Lung (tissue), 12 donors: ENCODE measurements around the gene ZDHHC19. TPM values are rescaled to one million over a fixed set of nuclear protein-coding genes. Genes with fewer than 3 reads are reported as not detected.

ENCODE experiments used
- ATAC-seq: fragments of 200-7000 bp; cut with Tn5 transposase; one replicate; pipeline ENCODE4 v1.9.1; 2020; ENCODE audit warnings: moderate number of reproducible peaks; ENCODE audit not compliant: insufficient read depth, low FRiP score
- DNase-seq, 3 donors: peaks; one replicate each; pipeline ENCODE4 v3.0.0-alpha.2; 2013 to 2017
- H3K27ac ChIP-seq, 2 donors: one replicate each; pipeline ENCODE4 v1.5.1; 2013; ENCODE audit warnings: mild to moderate bottlenecking in 2 of 2, moderate library complexity in 2 of 2, control low read depth in 1 of 2, inconsistent platforms in 1 of 2, low read depth in 1 of 2, low read length in 1 of 2
- H3K27me3 ChIP-seq, 3 donors: one replicate each; pipeline ENCODE4 v1.5.1; 2013; ENCODE audit warnings: low read length in 2 of 3; ENCODE audit not compliant: control insufficient read depth in 3 of 3, insufficient read depth in 3 of 3
- H3K36me3 ChIP-seq, 4 donors: one replicate each; pipeline ENCODE4 v1.5.1; 2013; ENCODE audit warnings: low read length in 4 of 4, mild to moderate bottlenecking in 1 of 4, moderate library complexity in 1 of 4; ENCODE audit not compliant: control insufficient read depth in 4 of 4, insufficient read depth in 4 of 4
- H3K4me1 ChIP-seq, 5 donors: one replicate each; pipeline ENCODE4 v1.5.1; 2013; ENCODE audit warnings: low read length in 5 of 5, mild to moderate bottlenecking in 2 of 5, moderate library complexity in 1 of 5; ENCODE audit not compliant: control insufficient read depth in 5 of 5, insufficient read depth in 5 of 5
- H3K4me3 ChIP-seq: one replicate; pipeline ENCODE4 v1.5.1; 2013; ENCODE audit warnings: mild to moderate bottlenecking, control low read depth, moderate library complexity
- H3K9ac ChIP-seq, 2 donors: one replicate each; pipeline ENCODE4 v1.5.1; 2013; ENCODE audit warnings: low read length in 2 of 2, control low read depth in 1 of 2; ENCODE audit not compliant: insufficient read depth in 1 of 2
- H3K9me3 ChIP-seq, 4 donors: one replicate each; pipeline ENCODE4 v1.5.1; 2013; ENCODE audit warnings: low read length in 3 of 4, mild to moderate bottlenecking in 1 of 4, moderate library complexity in 1 of 4; ENCODE audit not compliant: control insufficient read depth in 4 of 4, insufficient read depth in 3 of 4
- CTCF ChIP-seq: IDR thresholded peaks from 2 replicates; pipeline ENCODE4 v1.5.1; 2012; ENCODE audit warnings: mild to moderate bottlenecking; ENCODE audit errors: control extremely low read depth, extremely low read depth
- WGBS, 2 donors: extraction: QIAGEN DNeasy Blood & Tissue Kit; methylation state at CpG; one replicate each; pipeline ENCODE4 v1.1.7; 2013; 5-methylcytosine and 5-hydroxymethylcytosine counted together
- polyA plus RNA-seq, 2 donors: library from polyadenylated mRNA; stranded (reverse); fragments of 200-250 nt; gene quantifications; one replicate each; pipeline ENCODE4 v1.2.1, GENCODE V29; 2013
- total RNA-seq, 2 donors: library from RNA; depleted of rRNA in 1 of 2; stranded (reverse); fragments of >200 nt in 1 of 2; gene quantifications; one replicate each; pipeline ENCODE4 v1.2.1, GENCODE V29; 2014 to 2021
- donor health status: control.
- donor health status: control.
- donor health status: Bipolar disorder and iron deficiency.
- donor health status: healthy.
- donor health status: DM: yes; HTN: yes; CAD: no.

Gene ZDHHC19
- total and polyA plus RNA-seq, 4 donors = 1.1 to 18.9 (median 4.0) TPM

- ATAC-seq (no peak), DNase-seq (no peak)
- H3K9ac ChIP-seq = no peak overlapping the region
- H3K27ac ChIP-seq = no peak overlapping the region
- no peak for TF ChIP-seq CTCF
- no peaks in the 10 kb centered on the region for H3K9me3 ChIP-seq
- WGBS, 2 donors = 83 to 86% methylated on average over 5 of the region's 5 CpGs
- no peaks in the 10 kb centered on the region for H3K27me3 ChIP-seq
- peaks cover 19 to 27% (median 23%) of the 10 kb centered on the region in 4 donors for H3K36me3 ChIP-seq
- H3K4me3 ChIP-seq = no peak overlapping the region
- H3K4me1 ChIP-seq = peaks cover 0 to 9% (median 0%) of the 10 kb centered on the region in 5 donors
Measured at GRCh38 chr3:196237203-196237602, 26.0 kb upstream of the ZDHHC19 start.

DNA sequence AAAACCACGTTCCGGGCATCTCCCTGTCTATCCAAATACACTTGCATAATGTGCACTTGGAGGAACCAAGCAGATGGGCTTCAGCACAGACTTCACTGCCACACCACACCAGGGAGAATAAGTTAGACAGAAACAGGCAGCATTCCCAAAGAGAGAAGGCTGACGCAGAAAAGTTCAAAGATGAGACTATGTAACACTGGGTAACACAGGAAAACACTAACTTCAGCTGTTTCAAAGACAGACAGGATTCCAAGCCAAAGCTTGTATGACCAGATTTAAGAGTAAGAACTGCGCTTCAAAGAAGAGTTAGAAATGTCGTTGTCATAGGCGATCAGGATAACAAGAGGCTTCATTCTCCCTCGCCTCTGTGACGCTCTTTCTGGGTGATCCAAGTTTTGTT lies 25.0 kb upstream of the ZDHHC19 start:
- ATAC-seq (no peak), DNase-seq (no peak)
- 80 to 89% methylated on average over 8 of the region's 8 CpGs for WGBS, 2 donors
- TF ChIP-seq CTCF = no peak
- Histone ChIP-seq H3K4me3 (no peak overlapping the region), H3K27ac (no peak overlapping the region), H3K27me3 (no peaks in the 10 kb centered on the region), H3K36me3 (peaks cover 12 to 20% (median 17%) of the 10 kb centered on the region in 4 donors), H3K4me1 (peaks cover 0 to 9% (median 0%) of the 10 kb centered on the region in 5 donors), H3K9ac (no peak overlapping the region), H3K9me3 (no peaks in the 10 kb centered on the region)

- Histone ChIP-seq H3K36me3 (peaks cover 12 to 18% (median 16%) of the 10 kb centered on the region in 4 donors), H3K4me3 (no peak overlapping the region), H3K9ac (no peak overlapping the region), H3K27me3 (no peaks in the 10 kb centered on the region), H3K9me3 (no peaks in the 10 kb centered on the region), H3K4me1 (peaks cover 0 to 9% (median 0%) of the 10 kb centered on the region in 5 donors), H3K27ac (no peak overlapping the region)
- ATAC-seq (no peak), DNase-seq (no peak)
- 63 to 72% methylated on average over 12 of the region's 12 CpGs for WGBS, 2 donors
- no peak for TF ChIP-seq CTCF
Measured at GRCh38 chr3:196235452-196236122, 24.4 kb upstream of the ZDHHC19 start.

DNA sequence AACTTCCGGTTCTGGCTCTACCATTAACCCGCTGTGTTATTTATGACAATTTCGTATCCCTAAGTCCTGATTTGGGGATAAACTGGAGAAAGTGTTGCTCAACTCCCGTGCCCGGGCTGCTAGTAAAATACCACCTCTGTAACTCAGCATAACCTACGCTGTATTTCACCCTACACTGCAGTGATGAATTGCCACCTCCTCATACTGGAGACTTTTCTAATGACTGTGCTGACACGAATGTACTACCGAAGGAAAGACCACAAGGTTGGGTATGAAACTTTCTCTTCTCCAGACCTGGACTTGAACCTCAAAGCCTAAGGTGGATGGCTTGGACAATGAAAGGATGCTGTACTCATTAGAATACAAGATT lies 21.7 kb upstream of the ZDHHC19 start:
- Histone ChIP-seq H3K9me3 (no peaks in the 10 kb centered on the region), H3K9ac (no peak overlapping the region), H3K4me3 (no peak overlapping the region), H3K27me3 (no peaks in the 10 kb centered on the region), H3K36me3 (peaks cover 3 to 10% (median 6%) of the 10 kb centered on the region in 4 donors), H3K4me1 (no peaks in the 10 kb centered on the region), H3K27ac (no peak overlapping the region)
- DNase-seq (no peak), ATAC-seq (no peak)
- no peak for TF ChIP-seq CTCF
- 84 to 92% methylated on average over 8 of the region's 8 CpGs for WGBS, 2 donors
